GM19463 (cell line): ENCODE measurements around the gene ANKRD55.
"Not testable (repeated sequence)": the region's sequence is repeated elsewhere in the genome, so short reads cannot be mapped to it uniquely, and the experiment has no call there.

Experiments
- ATAC-seq: cut with Tn5 transposase; IDR thresholded peaks from one replicate; pipeline ENCODE4 v1.9.1; 2021; ENCODE audit warnings: mild to moderate bottlenecking, moderate library complexity; ENCODE audit not compliant: unreplicated experiment

The ANKRD55 gene

GRCh38 chr5:56083286-56083854 is 149.8 kb downstream of the ANKRD55 start:
- ATAC-seq: no peak

- ATAC-seq: peak; percentile 57
Measured at GRCh38 chr5:56081053-56081642, 152.0 kb downstream of the ANKRD55 start.

DNA sequence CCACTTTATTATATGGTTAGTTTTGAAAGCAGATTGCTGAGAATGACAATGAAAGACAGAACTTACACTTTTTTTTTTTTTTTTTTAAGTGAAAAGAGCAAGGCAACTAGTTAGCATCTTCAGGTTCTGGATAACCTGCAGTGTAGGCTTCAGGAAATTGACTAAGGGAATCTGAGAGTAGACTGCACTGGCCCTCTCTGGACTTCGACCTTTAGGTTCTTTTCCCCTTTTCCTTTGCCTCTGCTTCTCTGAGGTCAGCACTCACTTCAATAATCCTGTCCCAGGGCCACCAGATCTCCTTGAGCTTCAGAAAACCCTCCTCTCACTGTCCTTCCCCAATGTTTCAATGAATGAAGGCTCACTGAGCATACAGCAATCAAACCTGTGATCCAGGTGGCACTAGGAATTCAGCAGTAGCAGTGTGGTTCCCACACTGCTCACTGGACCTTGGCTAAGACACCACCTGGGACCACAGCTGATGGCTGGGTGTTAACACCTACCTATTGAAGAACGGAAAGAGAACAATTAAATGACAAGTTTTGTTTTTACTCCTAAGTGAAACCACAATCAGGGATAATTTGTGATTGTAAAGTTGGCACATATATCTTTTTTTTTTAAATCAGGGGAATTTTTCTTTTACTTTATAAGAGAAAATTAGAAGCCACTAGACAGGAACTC is 152.6 kb downstream of the ANKRD55 start:
- ATAC-seq: peak; percentile 76

DNA sequence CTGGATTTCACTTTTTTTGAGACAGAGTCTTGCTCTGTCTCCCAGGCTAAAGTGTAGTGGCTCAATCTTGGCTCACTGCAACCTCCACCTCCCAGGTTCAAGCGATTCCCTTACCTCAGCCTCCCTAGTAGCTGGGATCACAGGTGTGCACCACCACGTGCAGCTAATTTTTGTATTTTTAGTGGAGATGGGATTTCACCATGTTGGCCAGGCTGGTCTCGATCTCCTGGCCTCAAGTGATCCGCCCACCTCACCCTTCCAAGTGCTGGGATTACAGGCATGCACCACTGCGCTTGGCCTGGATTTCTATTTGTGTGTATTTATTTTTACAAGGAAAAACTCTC is 154.0 kb downstream of the ANKRD55 start:
- ATAC-seq: not testable (repeated sequence)

DNA sequence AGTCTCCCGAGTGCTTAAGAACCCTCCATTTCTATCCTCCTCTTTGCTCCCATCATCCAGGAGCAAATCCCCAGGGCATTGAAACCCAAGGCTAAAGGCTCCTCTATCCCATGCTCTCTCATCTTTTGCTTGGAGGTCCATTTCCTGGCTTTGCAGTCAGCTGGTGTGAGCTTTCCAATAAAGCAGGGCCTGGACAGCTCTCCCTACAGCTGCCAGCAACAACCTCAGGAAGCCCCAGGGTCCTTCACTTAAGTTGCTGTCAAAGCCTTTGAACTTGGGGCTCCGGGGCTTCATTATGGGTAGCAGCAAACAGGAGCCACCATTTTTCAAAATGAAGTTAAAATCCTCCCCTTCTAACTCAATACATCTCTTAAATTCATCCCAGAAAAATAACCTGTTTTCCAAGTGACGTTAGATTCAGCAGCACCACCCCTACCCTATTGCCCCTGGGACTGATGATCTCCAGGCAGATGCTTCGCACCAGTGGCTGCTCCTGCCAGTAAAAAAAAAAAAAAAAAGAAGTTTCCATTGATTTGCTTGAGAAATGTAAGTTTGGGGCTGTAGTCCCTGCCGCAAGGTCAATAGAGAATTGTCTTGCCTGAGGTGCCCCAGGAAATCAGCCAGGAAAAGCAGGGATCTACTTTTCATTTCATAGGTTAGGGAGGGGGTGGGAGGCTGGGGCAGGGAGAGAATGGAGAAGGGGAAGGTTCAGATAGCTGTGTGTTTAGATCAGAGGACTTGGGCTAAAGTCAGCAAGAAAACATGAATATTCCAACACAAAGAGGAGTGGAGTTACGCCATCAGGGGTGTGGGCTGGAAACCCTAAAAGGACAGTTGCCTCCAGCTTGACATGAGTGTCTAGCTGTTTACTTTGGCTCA is 154.6 kb downstream of the ANKRD55 start:
- ATAC-seq: no peak

- no peak for ATAC-seq
Measured at GRCh38 chr5:56077796-56078233, 155.3 kb downstream of the ANKRD55 start.

DNA sequence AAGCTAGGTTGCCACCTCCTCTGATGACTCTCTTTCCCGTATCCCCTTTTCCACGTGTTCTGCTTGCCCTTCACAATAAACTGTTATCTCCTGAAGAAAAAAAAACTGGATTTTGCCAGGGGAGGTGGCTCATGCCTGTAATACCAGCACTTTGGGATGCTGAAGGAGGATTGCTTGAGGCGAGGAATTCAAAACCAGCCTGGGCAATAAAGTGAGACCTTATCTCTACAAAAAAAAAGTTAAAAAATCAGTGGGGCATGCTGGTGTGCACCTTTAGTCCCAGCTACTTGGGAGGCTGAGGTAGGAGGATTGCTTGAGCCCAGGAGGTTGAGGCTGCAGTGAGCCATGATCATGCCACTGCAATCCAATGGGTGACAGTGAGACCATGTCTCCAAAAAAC is 156.6 kb downstream of the ANKRD55 start:
- ATAC-seq: no peak

- ATAC-seq: no peak
Measured at GRCh38 chr5:56075361-56075760, 157.8 kb downstream of the ANKRD55 start.

DNA sequence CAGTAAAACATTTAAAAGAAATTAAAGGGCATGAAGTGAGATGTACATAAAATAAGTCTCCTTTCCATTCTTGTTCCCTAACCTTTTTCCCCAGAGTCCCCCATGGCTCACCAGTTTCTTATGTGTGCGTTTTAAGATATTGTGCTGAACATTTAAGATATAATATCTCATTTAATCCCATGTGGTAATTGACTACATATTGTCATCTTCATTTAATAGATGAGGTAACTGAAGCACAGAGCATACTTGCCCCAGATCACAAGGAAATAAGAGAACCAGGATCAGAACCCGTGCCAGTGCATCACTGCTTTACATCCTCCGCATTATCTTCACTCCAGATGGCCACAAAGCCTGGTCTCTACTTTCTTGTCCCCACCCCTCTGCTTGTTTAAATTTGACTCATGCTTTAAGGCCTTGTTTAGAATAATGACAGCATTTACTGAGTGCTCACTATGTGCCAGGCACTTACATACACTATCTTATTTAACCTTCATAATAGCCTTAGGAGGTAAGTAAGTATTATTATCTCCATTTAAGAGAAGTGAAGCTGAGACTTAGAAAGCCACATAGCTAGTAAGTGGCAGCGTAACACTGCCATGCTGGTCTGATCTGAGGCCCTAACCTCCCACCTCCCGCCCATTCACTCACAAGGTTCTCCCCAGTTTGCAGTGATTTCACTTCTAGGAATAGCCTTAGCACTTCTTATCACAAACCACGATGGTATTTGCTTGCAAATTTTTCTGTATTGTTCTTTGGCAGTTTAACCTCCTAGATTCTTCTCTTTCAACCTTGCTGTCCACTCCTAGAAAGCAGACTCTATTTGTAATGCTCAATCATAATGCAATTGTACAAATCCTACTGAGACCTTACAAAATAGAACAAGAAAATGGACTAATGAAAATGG is 160.0 kb downstream of the ANKRD55 start:
- ATAC-seq: no peak

DNA sequence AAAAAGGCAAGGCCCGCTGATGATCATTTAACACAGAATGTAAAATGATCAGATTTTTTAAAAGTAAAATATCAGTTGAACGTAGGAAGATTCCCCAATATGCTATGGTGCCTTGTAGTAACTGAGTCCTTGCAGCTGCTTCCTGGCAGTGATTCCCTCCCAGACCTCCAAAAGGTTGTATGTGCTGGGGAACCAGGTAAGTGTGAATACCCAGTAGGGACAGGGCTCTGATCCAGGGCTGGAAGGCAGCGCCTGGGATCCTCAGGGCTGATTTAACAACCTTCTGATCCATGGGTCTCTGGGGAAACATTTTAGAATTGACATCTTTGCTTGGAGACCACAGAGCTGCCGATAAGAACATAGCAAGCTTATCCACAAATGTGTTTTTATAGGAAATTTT is 161.7 kb downstream of the ANKRD55 start:
- no peak for ATAC-seq

GRCh38 chr5:56070851-56071465 is 162.2 kb downstream of the ANKRD55 start:
- ATAC-seq: no peak

GRCh38 chr5:56069652-56070226 is 163.4 kb downstream of the ANKRD55 start:
- ATAC-seq: no peak

- no peak for ATAC-seq
Measured at GRCh38 chr5:56066931-56067450, 166.1 kb downstream of the ANKRD55 start.

GRCh38 chr5:56064984-56065383 is 168.1 kb downstream of the ANKRD55 start:
- no peak for ATAC-seq

DNA sequence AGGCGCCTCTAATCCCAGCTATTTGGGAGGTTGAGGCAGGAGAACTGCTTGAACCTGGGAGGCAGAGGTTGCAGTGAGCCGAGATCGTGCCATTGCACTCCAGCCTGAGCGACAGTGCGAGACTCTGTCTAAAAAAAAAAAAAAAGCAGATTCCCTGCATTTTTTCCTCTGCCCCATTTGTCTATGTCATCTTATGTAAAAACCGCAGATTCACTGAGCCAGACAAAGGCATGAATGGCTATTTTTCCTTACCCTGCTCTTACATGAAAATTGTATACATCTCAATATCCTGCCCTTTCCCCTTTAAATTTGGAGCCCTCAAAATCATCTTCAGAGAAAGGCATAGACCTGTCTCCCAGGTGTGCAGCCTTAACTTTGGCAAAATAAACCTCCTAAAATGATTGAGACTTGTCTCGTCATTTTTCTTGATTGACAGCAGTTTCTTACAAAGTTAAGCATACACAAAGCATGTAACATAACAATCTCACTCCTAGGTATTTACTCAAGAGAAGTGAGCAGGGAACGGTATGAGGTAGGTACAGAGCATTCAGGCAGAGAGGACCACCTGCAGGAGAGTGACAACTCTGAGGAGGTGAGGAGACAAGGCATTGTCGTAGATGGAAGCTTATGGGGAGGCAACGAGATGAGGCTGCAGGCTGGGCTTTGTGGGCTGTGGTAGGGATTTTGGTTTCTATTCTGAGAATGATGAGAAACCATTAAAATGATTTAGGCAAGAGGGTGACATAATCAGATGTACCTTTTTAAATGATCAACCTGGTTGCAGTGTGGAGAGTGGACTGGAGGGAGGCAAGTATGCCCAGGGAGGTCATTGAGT is 172.6 kb downstream of the ANKRD55 start:
- no peak for ATAC-seq

GRCh38 chr5:56059854-56060253 is 173.3 kb downstream of the ANKRD55 start:
- ATAC-seq: no peak

DNA sequence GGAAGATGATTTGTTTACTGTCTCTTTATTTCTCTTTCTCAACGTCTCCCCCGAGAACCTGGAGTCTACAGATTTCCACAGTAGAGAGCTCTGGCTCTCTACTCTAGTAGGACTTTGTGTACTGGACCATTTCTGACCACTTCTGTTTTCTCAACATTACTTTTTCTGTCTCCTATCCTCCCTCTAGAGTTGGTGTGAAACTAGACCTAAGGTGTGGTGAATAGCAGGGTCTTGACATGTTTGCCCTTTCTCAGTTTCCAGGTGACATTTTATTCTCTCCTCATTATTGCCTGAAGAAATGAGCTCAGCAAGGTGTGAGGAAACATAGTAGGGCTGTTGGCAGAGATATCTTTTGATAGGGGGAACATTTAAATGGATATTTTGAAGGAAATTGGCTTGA is 176.3 kb downstream of the ANKRD55 start:
- peak; percentile 64 for ATAC-seq

DNA sequence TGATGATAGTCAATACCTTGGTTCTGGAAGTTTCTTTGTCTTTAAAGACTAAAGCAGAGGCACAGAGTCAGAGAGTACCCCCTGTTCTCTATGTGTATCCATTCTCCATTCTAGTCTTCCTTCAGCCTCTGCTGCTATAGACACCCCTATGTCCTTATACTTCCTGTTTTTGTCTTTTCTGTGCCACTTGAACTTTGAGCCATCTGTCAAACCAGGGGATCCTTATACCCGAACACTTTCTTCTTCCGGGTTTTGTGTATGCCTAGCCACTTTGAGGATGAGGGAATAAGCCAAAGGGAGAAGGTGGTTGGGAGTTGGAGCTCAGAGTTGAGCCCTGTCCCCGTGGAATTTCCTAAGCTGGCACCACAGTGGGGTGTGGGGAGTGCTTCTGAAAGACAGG is 177.3 kb downstream of the ANKRD55 start:
- no peak for ATAC-seq

GRCh38 chr5:56055287-56055686 is 177.8 kb downstream of the ANKRD55 start:
- ATAC-seq: no peak
